Sciatic nerve (tissue), 2 donors: ENCODE measurements around the gene FGGY. TPM values are rescaled to one million over a fixed set of nuclear protein-coding genes. Genes with fewer than 3 reads are reported as not detected.
"Not testable (repeated sequence)": the region's sequence is repeated elsewhere in the genome, so short reads cannot be mapped to it uniquely, and the experiment has no call there.

Experiments used
- ATAC-seq: fragments of 200-7000 bp; cut with Tn5 transposase; one replicate; pipeline ENCODE4 v1.9.1; 2020; ENCODE audit warnings: mild to moderate bottlenecking, moderate library complexity
- DNase-seq: peaks from one replicate; pipeline ENCODE4 v3.0.0-alpha.2; 2020; ENCODE audit warnings: low spot score
- intact Hi-C: fragments of 100-400 bp; cut with DNase I; formaldehyde crosslinking; loops from one replicate; pipeline ENCODE4 v1.14.2; 2022
- total RNA-seq: library from RNA; stranded (reverse); fragmentation: NEBNext Ultra II Directional; extraction: Animal tissue kit (Norgen Biotek cat#: 25700); gene quantifications from one replicate; pipeline ENCODE4 v1.2.1, GENCODE V29; 2021
- donor health status: DM: no; HTN: no; CAD: no.
- donor health status: DM: no; HTN: no; CAD: no.

The FGGY gene
- total RNA-seq, 1 donor from 2014 or later, result 41.1 TPM

DNA sequence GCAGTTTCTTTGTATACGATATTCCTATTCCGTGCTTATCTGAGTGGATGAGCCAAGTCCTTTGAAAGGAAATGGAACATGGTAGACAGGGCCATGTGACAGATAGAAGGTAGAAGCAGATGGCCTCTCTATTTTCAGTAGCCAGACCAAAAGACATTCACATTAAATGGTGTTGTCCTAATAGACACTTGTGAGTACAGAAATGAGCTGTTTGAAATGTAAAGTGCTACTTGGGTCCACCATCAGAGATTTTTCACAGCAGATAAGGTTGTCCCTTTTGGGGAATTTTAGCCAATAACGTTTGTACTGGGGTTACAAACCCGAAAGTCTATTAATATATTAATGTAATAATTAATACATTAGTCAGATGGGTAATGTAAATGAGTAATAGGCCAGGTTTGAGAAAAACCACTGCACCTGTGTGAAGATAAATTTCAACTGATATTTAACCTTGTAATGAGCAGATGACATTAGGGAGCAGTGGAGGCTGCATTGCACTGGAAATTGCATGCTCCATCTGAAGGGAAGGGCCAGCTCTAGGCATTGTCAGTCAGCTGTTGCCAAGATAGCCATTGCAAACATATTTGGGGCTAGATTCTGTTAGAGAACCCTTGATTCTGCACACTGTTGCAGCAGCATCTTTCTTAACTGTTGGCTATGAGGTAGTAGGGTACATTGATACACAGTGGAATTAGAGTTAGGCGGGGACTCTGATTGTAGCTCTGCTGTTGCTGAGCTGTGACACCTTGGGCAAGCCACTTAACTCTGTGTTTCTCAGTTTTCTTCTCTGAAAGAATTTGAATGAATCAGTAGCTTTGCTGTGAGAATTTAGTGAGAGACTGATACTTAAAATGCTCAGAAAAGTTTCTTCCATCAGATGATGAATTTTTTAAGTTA lies 43.8 kb downstream of the FGGY start:
- ATAC-seq, result no peak
- no peak for DNase-seq
- intact Hi-C loops, result no loop called here

DNA sequence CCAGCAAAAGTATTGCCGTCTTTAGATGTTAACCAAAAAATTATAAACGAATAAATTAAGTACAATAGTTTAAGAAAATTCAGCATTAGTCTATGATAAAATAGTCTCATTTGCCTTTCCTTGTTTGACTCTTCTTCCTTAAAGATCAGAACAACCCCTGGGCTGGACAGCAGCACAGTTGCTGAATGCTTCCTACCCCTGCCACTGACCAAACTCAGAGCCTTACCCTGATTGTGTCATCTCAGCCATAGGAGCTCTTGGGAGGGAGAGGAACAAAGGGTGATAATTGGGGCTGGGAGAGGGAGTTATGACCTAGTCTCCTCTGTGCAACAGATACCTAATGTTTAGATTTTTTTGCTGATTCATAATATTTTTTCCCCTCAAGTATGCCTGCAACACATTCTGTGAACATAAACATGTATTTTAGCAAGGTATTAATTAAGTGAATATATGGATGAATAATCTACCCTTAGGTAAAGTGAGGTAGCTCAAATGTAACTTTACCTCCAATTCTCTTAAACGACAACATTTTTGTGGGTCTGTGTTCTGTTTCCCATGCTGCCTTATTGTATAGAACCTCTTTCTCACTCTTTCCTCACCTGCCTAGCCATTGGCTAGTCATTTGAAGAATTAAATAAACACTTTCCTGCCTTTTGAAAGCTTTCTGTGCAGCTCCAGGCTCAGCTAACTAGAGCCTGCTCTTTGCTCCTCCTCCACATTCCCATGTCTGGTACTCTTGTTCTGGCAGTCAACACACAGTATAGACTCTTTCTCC lies 46.1 kb downstream of the FGGY start:
- intact Hi-C loops, result no loop called here
- ATAC-seq (no peak), DNase-seq (no peak)

DNA sequence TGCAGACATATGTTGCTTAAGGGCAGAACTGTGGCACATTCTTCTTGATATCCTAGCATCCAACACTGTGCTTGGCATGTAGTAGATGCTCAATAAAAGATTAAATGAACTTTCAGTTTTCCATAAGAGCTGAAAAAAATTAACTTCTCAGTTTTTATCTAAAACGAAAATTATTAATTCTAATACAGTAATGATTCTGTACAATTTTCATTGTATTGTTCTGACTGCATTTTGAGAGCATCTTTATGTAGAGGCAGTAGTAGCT lies 46.6 kb downstream of the FGGY start:
- ATAC-seq (no peak), DNase-seq (no peak)
- intact Hi-C loops, result no loop called here

DNA sequence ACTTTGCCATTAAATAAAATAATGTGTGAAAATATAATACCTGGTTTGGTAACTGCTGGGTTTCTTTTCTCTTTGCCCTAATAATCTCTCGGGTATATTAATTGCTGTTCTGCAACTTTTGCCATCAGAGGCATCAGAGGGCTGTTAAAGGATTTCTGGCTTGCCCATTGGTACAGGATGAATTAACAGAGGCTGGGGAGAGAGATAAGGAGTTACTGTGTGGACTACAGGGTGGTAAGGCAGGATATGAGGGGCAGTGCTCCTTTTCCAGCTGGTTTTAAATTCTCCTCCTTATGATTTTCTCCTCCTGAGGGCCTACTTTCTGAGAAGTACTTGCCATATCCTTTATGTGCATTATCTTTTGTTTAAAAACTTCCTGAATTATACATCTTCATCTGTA lies 48.3 kb downstream of the FGGY start:
- intact Hi-C loops, result no loop called here
- ATAC-seq, result no peak
- no peak for DNase-seq

DNA sequence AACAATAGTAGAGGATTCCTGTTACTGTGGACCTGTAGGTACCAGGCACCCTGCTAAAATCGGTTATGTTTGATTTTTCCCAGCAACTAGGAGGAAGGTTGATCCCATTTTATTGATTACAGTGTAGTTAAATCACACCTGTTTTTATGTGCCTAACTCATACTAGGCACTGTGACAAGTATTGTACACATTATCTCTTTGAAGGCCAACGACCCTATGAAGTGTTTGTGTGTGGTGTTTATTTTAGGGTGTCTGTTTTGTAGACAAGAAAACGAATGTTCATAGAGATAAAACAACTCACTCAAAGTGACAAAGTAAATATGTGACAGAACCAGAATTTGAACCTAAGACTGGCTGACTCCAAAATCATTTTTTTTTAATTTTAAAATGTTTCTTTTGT lies 49.5 kb downstream of the FGGY start:
- ATAC-seq (no peak), DNase-seq (no peak)
- intact Hi-C loops, result no loop called here

DNA sequence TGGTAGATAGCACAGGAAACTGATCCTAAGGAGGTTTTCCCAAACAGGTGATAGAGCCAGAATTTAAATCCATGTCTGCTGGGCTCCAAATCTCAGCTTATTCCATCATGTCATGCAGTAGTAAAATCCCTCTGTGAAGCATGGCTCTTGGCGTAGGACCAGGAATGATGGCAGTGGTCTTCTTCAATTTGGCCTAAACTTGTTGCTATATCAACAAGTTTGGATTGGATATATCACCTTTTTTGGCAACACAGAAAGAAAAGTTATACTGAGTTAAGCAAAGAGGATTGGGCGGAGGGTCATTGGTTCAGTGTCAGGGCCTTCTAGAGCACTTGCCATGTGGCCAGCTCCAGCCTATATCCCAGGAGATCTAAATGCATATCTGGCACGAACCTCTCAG lies 52.2 kb downstream of the FGGY start:
- ATAC-seq (no peak), DNase-seq (no peak)
- intact Hi-C loops, result no loop called here

DNA sequence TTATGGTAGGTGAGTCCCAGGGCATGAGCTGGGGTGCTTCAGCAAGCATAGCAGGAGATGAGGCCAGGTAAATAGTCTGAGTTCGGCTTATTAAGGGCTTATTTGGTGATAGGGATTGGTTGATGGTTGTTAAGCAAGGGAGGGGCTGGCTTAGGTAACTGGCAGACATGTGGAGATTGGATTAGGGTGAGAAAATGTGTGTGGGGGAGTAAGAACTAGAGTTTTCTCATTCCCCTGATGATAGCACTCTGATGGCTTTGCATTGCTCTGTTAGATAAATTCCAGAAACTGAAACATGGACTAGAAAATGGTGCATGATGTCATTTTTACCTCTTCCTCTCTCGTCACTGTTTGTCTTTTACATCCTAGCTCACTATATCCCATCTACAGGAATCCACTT lies 53.6 kb downstream of the FGGY start:
- ATAC-seq (no peak), DNase-seq (no peak)
- intact Hi-C loops, result no loop called here

DNA sequence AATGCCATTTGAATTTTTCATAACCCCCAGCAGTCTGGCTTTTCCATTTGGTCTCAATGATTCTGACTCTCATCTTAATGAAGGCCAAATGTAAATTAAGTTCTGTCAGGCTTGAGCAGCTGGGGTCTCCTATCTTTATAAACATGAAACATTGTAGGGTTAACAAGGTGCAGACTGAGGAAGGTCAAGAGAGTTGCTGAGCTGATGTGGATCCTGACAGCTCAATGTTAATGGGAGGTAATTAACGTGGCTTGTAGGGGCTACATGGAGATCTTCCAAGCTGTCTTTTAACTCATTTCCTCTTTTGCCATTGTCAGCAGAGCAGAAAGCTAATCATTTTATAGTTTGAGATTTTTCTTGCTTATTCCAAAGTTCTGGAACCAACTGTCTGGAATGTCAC lies 55.2 kb downstream of the FGGY start:
- intact Hi-C loops, result no loop called here
- ATAC-seq, result no peak
- no peak for DNase-seq

DNA sequence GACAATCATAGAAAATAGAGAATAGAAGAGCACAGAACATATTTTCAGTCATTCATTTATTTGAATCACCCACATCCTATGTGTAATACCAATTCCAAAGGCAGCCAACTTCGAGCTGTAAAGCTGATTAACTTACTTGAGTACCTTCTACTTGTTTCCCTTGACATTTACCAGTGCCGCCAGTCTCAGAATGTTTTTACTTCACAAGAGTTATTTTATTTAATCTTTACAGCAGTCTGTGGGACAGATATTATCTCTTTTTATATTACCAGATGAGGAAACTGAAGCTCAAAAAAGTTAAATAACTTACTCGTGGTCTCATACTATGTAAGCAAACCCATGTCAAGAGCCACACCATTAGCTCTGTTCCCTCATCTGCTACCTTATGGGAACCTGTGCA lies 56.6 kb downstream of the FGGY start:
- ATAC-seq (no peak), DNase-seq (no peak)
- intact Hi-C loops, result no loop called here

DNA sequence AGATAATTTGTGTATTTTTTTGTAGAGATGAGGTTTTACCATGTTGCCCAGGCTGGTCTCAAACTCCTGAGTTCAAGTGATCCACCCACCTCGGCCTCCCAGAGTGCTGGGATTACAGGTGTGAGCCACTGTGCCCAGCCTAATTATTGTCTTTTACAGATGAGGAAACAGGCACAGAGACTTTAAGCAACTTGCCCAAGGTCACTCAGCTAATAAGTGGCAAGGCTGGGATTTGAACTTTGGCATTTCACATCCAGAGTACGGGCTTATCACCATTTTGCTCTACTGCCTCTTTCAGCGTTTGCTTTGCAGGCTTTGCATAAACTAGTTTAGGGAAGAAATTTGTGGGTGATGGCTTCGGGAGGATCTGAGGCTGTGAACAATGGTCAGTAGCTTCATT lies 57.3 kb downstream of the FGGY start:
- ATAC-seq, intact Hi-C loops, DNase-seq: not testable (repeated sequence)

DNA sequence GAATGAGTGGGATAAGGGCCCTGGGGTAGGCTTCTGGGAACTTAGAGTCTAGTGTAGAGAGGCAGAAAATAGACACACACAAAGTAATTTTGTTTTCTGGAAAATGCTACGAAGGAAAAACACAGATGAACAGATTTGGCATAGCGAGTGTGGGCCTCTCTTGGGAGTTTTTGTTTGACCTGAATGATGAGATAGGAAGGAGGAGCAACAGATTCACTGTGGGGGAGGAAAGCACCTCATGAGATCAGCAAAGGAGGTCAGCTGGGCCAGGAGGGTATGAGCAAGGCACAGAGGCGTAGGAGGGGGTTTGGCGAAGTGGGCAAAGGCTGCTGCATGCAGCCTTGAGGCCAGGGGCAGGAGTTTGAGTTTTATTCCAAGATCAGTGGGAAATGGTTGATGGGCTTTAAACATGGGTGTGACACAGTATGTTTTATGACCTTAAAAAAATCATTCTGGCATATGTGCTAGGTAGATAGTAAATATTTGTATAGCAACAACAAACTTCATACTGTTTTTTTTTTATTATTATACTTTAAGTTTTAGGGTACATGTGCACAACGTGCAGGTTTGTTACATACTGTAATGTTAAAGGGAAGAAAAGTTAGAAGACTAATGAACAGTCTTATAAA lies 57.9 kb downstream of the FGGY start:
- DNase-seq (peak; percentile 62), ATAC-seq (peak; percentile 95)

DNA sequence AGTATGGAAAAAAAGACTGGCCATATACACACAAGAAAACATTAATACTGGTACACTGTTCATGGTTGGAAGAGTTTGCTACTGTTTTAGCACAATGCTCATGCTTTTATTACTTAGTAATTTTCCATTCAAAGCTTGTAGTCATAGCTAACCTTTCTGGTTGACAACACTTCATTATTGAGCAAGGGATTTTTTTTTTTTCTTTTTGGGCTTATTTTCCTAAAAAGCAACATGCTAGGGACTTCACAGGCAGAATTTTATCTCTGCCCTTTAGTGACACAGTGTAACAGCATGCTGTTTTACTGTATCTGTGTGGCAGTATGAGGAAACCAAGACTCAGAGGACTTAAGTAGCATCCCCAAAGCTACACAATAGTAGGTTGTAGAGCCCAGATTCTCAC lies 58.5 kb downstream of the FGGY start:
- ATAC-seq, result peak; percentile 92
- intact Hi-C loops, result no loop called here
- DNase-seq, result no peak

More for the DNA sequence above, 57.9 kb downstream of the FGGY start:
- intact Hi-C loops, result no loop called here

DNA sequence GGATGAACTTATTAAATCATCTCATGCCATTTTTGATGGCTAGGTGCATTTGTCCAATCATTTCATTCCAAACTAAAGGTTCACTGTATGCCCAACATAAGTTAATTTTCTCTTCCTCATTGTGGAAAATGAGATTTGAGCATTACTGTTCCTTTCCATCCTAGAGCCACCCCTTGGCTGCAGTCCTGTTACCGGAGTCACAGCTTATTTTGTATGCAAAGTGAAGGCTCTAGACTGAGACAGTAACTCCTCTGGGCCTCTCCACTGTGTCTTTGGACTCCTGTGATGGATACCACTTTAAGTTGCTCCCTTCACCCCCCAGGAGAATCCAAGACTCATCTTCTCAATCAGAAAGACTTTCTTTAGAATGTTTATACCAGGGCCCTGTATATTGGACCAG lies 59.7 kb downstream of the FGGY start:
- intact Hi-C loops, result no loop called here
- no peak for ATAC-seq
- no peak for DNase-seq

DNA sequence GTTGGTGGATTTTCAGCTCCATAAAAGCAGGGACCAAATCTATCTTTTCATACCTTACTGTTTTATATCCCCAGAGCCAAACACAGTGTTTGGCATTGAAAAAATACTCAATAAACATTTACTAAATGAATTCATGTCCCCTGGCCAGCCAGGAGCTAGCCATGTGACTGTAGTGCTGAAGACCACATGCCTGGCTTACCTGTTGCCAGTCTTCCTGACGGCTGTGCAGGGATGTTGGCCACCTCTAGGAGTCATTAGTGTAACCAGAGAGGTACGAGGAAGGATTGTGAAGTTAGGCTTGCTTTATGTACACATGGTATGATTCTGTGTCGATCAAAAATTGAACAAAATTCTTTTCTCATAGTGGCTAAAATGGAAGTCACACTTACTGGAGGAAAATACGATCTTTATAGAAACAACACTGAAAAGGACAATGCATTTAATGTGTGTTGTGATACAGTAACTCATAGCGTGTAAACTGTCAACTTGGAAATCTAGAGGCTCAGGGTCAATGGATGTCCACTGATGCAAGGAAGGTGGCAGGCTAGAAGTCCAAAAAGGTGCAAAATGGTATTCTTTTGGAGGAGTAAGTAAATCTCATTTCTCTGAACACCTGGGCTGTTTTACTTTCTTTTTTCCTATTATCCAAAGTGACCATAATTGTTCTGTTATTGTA lies 60.9 kb downstream of the FGGY start:
- intact Hi-C loops, result no loop called here

DNA sequence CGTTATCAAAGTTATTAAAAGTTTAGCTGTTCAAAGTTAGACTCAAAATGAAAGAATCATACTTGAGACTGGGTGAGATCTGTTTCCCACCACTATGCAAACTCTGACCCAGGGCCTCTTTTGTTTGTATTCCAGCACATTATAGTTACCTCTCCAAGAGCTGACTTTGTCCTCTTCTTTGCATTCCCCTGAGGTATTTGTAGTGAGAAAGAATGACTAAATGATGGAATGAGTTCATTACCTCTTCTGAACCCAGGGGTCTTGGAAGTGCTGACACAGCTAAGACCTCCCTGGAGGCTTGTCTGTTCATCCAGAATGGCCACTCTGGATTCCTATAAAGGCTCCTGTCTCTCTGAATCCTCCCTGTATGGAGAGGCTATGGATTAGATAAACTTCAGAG lies 62.4 kb downstream of the FGGY start:
- ATAC-seq (no peak), DNase-seq (no peak)
- intact Hi-C loops, result no loop called here

More for the DNA sequence above, 60.9 kb downstream of the FGGY start:
- DNase-seq, result no peak
- no peak for ATAC-seq

DNA sequence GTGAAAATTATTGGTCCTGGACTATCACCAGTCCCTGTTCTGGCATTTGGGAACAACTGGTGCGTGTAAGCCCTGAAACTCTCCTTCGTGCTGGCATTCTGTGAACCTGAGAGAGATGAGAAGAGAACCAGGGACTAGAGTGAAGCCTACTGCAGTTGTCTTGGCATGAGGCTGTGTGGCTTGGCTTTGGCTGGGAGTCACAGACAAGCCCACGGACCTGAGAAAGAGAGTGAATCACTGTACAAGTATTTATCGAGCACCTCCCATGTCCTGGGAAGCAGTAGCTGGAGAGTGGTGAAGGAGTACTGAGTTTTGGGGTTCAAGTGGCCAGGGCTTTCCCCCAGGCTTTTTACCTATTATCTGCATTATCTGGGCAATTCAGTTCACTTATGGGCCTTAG lies 63.3 kb downstream of the FGGY start:
- ATAC-seq, result no peak
- no peak for DNase-seq
- intact Hi-C loops, result no loop called here

DNA sequence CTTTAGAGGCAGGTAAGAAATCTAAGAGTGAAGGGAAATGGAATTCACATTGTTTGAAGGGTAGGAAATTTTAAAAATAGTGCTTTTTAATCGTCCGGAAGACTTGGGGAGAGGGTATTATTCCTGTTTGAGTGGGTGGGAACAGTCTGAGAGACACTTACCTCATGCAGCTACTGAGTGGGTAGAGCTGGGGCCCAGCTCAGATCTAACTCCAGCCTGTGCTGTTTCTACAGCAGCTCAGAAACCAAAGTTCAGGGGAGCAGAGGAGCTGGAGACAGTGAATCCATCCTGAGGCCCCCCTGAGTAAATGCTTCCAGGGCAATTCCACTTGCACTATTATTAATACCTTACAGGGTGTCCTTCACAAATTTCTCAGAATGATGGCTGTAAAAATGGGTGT lies 63.8 kb downstream of the FGGY start:
- ATAC-seq, result no peak
- intact Hi-C loops, result no loop called here
- DNase-seq, result no peak

DNA sequence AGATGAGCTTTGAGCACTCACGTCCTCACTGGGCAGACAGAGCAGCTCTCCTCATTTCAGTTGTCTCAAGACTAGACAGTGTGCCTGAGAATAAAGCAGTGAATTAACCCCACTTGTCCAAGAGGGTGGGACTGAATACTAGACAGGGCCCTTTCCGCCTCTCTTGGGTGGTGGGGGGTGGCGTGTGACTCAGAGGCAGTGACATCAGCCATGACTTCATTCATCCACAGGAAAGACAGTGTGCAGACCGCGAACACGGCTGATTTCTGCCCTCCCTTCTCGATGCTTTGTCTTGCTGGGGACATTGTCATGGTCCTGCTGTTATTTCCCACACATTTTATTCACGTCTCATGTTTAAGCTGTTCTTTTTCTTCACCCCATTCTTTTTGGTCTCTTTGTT lies 64.9 kb downstream of the FGGY start:
- ATAC-seq (no peak), DNase-seq (no peak)
- intact Hi-C loops, result no loop called here

DNA sequence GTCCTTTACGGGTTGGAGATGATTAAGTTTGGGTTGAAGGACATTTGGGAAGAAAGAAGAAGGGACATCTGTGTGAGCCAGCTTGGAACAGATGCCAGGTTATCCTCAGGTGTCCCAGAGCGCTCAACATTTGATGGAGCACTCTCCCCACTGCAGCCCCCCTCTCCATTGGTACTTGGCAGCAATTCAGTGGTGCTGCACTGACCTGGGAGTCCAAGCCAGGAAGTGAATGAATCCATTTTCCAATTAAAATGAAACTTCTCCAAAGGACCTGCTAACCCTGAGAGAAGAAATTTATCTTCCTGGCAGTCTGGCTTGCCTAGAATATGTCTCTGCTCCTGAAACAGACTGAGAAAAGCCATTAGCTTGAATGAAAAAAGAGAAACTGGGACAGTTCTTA lies 67.1 kb downstream of the FGGY start:
- no peak for ATAC-seq
- no peak for DNase-seq
- intact Hi-C loops, result no loop called here

DNA sequence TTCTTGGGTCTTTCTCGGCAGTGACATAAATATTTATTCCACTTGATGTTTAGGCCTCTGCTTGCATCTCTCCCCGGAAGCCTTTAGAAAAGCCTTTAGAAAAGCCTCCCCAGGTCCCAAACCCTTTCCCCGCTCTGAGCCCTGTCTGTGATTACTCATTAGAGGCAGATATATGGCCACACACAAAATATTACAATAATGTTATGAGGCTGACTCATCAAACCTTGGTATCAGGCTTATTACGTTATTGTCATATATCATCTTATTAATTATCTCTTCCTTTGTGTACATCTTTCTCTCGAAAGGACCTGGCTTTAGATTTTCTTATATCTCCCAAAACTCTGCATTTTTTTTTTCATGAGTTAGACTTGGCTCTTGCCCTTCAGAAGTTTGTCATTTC lies 69.5 kb downstream of the FGGY start:
- intact Hi-C loops, result loop anchor here (2.0 kb wide), 1 partner anchor 30 kb away; no protein-coding TSS in a partner anchor
- ATAC-seq (no peak), DNase-seq (no peak)
